Fibroblast of mammary gland (primary cell): ENCODE data around the gene FBXL20.

Source experiments
- DNase-seq: peaks from one replicate; pipeline ENCODE4 v3.0.0-alpha.2; 2010; ENCODE audit warnings: low read depth
- H3K4me3 ChIP-seq: 2 replicates; pipeline ENCODE4 v1.5.1; 2011; ENCODE audit warnings: low read depth, mild to moderate bottlenecking, low read length, moderate library complexity; ENCODE audit not compliant: control insufficient read depth
- TF ChIP-seq, protein P1 (sequence below): conservative IDR thresholded peaks from 2 replicates; pipeline ENCODE4 v1.5.1; 2011; ENCODE audit warnings: low read depth, low read length, inconsistent platforms; ENCODE audit not compliant: control insufficient read depth, insufficient read depth

Gene FBXL20

DNA sequence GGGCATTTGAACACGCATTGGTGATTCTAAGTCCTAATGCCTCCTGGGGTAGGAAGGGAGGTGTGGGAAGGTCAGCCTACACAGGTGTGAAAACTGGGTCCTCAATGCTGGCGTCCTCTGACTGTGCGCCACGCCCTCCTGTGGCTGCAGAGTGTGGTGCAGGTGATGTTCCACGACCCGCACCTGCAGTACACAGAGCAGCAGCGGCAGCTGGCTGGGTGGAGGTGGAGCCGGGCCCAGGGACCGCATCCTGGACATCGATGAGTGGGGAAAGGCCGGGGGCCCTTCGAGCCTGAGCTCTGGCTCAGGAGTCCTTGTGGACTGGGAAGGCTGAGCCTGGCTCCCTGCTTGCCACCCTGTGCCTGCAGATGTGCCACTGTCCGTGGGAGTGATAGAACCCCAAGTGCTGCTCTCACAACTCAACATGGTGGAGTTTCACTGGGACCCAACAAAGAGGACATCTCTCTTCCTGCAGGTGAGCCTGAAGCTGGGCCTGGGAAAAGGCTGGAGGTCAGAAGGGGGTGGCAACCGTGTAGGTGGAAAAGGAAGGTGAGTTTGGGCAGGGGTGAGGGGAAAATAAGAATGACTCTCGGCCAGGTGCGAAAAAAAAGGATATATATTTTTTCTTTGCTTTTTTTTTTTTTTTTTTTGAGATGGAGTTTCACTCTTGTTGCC is 161.6 kb downstream of the FBXL20 start:
- no peak overlapping the region for H3K4me3 ChIP-seq
- TF ChIP-seq, protein P1, sequence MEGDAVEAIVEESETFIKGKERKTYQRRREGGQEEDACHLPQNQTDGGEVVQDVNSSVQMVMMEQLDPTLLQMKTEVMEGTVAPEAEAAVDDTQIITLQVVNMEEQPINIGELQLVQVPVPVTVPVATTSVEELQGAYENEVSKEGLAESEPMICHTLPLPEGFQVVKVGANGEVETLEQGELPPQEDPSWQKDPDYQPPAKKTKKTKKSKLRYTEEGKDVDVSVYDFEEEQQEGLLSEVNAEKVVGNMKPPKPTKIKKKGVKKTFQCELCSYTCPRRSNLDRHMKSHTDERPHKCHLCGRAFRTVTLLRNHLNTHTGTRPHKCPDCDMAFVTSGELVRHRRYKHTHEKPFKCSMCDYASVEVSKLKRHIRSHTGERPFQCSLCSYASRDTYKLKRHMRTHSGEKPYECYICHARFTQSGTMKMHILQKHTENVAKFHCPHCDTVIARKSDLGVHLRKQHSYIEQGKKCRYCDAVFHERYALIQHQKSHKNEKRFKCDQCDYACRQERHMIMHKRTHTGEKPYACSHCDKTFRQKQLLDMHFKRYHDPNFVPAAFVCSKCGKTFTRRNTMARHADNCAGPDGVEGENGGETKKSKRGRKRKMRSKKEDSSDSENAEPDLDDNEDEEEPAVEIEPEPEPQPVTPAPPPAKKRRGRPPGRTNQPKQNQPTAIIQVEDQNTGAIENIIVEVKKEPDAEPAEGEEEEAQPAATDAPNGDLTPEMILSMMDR: peak; percentile 42
- DNase-seq: no peak

GRCh38 chr17:39238311-39238972 is 163.0 kb downstream of the FBXL20 start:
- TF ChIP-seq, protein P1: no peak
- DNase-seq: no peak
- H3K4me3 ChIP-seq: no peak overlapping the region

DNA sequence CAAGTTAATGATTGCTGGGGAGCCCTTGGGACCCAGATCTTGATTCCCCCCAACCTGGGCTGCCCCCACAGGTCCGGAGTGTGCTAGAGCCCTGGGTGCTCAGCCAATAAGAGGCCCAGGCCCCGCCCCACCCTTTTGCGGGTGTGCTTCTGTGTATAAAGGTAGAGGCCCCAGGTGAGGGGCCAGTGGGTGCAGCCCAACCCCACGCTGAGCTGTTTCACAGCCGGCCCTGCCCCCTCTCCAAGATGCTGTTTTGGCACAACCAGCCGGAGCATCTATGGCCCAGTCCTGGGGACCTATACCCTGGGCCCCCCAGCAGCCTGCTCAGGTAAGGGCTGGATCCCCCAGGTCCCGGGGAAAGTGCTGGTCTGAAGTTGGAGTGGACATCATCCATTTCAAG is 163.8 kb downstream of the FBXL20 start:
- no peak for DNase-seq
- H3K4me3 ChIP-seq: no peak overlapping the region
- TF ChIP-seq, protein P1: no peak

DNA sequence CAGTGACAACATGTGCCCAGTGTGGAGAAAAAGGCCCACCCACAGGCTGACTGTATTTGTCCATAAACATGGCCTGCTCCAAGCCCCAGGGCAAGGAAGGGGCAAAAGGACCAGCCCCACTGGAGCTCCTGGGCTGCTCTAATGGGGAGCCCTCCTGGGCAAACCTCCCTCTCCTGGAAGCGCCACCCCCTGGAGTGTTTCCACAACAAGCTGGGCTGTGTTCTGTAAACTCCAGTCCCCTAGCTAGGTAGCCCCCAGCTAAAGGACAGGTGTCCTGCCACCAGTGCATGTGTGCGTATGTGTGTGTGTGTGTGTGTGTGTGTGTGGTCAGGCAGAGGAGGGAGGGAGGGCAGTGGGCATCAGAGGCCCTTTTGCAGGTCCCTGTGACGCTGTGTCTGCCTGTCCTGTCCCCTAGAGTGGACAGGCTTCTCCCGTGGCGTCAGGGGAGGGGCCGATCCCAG is 164.4 kb downstream of the FBXL20 start:
- no peak overlapping the region for H3K4me3 ChIP-seq
- TF ChIP-seq, protein P1: no peak
- DNase-seq: no peak

DNA sequence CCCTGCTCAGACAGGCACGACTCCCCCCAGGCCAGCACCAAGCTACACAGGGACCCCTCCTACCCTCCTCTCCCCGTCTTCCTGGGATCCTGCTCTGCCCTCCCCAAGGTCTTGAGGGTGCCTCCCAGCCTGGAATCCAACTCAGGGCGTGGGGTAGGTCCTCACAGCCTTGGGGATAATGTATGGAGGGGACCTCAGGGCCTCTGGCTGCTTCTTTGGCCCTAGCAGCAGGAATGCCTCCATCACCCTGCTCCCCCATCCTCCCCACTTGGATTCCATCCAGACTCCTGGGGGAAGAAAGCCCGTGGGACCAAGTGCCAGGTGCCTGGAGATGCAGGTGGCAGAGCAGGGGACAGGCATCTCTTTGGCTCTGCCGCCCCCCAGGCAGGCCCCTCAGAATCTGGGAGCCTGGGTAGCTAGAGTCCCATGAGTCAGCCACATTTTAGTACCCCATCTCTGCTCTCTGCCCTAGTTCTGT is 164.9 kb downstream of the FBXL20 start:
- H3K4me3 ChIP-seq: no peak overlapping the region
- TF ChIP-seq, protein P1: no peak
- DNase-seq: no peak

- TF ChIP-seq, protein P1: peak; percentile 78
- DNase-seq: peak; percentile 67
- H3K4me3 ChIP-seq: no peak overlapping the region
Observed at GRCh38 chr17:39235555-39236449, 165.6 kb downstream of the FBXL20 start.
